Neural crest cell (in vitro differentiated cells): ENCODE data around the gene FRMD6. TPM values are rescaled to one million over a fixed set of nuclear protein-coding genes. Genes with fewer than 3 reads are reported as not detected.

Experiments
- DNase-seq: peaks from one replicate; pipeline ENCODE4 v3.0.0; 2021; ENCODE audit warnings: low read depth, mixed read lengths, low spot score
- H3K27ac Mint-ChIP-seq: one replicate; pipeline ENCODE4 v1.8.0; 2021; ENCODE audit warnings: mild to moderate bottlenecking, mixed read lengths; ENCODE audit not compliant: unreplicated experiment
- H3K27me3 Mint-ChIP-seq: 2 replicates; pipeline ENCODE4 v1.8.0; 2021; ENCODE audit warnings: low read depth, mild to moderate bottlenecking, mixed read lengths
- H3K36me3 Mint-ChIP-seq: 2 replicates; pipeline ENCODE4 v1.8.0; 2021; ENCODE audit warnings: low read depth, mild to moderate bottlenecking, mixed read lengths
- H3K4me1 Mint-ChIP-seq: 2 replicates; pipeline ENCODE4 v1.8.0; 2021; ENCODE audit warnings: mixed read lengths
- H3K4me3 Mint-ChIP-seq: one replicate; pipeline ENCODE4 v1.8.0; 2021; ENCODE audit warnings: mild to moderate bottlenecking, mixed read lengths
- H3K9me3 Mint-ChIP-seq: 2 replicates; pipeline ENCODE4 v1.8.0; 2021; ENCODE audit warnings: mixed read lengths
- CTCF ChIP-seq: fragments of 200-600 bp; sonication (generic); conservative IDR thresholded peaks from 2 replicates; pipeline ENCODE4 v1.5.0; 2021; ENCODE audit warnings: antibody characterized with exemption, mild to moderate bottlenecking
- total RNA-seq: library from RNA; stranded (reverse); gene quantifications from 2 replicates; pipeline ENCODE4 v1.2.1, GENCODE V29; 2021

The FRMD6 gene
- total RNA-seq, 1 donor from 2014 or later = 38.0 TPM

DNA sequence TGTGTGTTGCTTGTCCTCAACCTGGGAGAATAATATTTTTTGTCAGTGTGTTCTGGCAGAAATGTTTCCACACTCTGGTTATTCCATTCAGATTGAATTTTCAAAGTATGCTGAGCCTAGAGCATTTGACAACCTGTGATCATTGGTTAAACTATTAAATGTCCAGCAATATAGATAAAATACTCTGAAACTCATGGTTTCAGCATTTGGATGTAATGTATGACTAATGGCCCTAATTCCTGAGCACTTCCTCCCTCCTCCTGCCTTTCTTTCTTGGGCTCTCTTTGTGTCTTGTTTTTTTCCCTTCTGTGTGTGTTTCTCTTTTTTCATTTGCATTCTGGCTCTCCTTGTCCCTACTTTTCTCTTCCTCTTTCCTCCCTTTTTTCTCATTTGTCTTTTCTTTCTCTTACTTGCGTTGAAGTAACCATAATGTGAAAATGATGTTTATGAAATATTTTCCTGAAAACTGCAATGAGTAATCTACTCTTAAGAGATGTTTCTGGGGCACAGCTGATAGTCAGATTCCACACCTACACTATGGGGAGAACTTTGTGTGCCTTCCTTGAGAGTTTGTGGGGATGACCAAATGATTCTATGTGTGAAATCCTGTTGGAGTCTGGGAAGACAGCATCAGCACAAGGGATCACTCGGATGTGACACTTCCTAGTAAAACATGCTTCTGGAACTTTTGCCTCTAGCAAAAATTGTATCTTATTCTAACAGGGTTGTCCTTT, 74.6 kb downstream of the FRMD6 start:
- H3K36me3 Mint-ChIP-seq = peaks cover 19% of the 10 kb centered on the region
- no peaks in the 10 kb centered on the region for H3K9me3 Mint-ChIP-seq
- no peak overlapping the region for H3K4me3 Mint-ChIP-seq
- no peak for TF ChIP-seq CTCF
- DNase-seq = no peak
- peak overlapping the region; percentile 10 for H3K27ac Mint-ChIP-seq
- H3K4me1 Mint-ChIP-seq = peaks cover 9% of the 10 kb centered on the region
- no peaks in the 10 kb centered on the region for H3K27me3 Mint-ChIP-seq

- Mint-ChIP-seq H3K9me3 (no peaks in the 10 kb centered on the region), H3K4me1 (peaks cover 9% of the 10 kb centered on the region), H3K27me3 (no peaks in the 10 kb centered on the region), H3K4me3 (no peak overlapping the region), H3K27ac (no peak overlapping the region), H3K36me3 (peaks cover 18% of the 10 kb centered on the region)
- TF ChIP-seq CTCF = no peak
- no peak for DNase-seq
These were observed 75.8 kb downstream of the FRMD6 start for GRCh38 chr14:51727526-51727925.

DNA sequence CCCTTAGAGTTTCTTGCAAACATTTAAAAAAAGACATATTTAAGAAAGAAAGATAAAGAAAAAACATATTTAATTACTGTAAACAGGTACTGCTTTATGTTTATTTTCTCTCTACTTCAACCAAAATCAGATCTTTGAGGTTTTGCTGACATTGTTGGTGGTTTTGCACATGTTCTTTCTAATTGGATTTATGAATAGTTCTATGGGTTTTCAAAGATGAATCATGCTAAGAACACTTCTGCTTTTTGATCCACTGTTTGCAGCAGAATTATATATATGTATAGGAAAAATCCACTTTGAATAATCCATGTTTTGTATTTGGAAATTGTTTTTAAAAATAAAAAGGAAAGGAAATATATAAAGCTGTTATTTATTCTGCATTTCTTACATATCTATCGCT, 78.4 kb downstream of the FRMD6 start:
- DNase-seq = no peak
- no peak for TF ChIP-seq CTCF
- H3K9me3 Mint-ChIP-seq = no peaks in the 10 kb centered on the region
- no peak overlapping the region for H3K27ac Mint-ChIP-seq
- H3K27me3 Mint-ChIP-seq = no peaks in the 10 kb centered on the region
- peaks cover 16% of the 10 kb centered on the region for H3K36me3 Mint-ChIP-seq
- no peak overlapping the region for H3K4me3 Mint-ChIP-seq
- no peaks in the 10 kb centered on the region for H3K4me1 Mint-ChIP-seq

DNA sequence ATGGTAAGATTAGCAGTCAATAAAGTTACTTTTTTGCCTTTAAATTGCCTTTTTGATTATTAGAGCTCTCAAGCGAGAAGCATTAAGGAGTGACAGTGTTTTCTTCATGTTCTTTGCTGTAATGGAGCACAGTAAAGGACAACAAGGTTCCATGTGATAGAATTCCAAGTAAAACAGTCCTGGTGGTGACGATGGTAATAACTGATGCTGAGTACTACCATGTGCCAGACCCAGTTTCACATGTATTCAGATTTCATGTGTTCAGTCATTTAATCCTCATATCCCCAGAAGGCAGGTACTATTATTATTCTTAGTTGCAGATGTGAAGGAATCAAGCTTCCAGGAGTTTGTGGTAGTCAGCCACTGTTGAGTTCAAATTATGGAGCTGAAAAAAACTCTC, 79.0 kb downstream of the FRMD6 start:
- no peak for DNase-seq
- Mint-ChIP-seq H3K4me3 (no peak overlapping the region), H3K27ac (no peak overlapping the region), H3K27me3 (no peaks in the 10 kb centered on the region), H3K9me3 (no peaks in the 10 kb centered on the region), H3K36me3 (peaks cover 16% of the 10 kb centered on the region), H3K4me1 (no peaks in the 10 kb centered on the region)
- TF ChIP-seq CTCF = no peak

GRCh38 chr14:51732494-51733112, 80.9 kb downstream of the FRMD6 start:
- TF ChIP-seq CTCF = no peak
- Mint-ChIP-seq H3K4me3 (no peak overlapping the region), H3K9me3 (no peaks in the 10 kb centered on the region), H3K4me1 (peaks cover 7% of the 10 kb centered on the region), H3K27ac (no peak overlapping the region), H3K27me3 (no peaks in the 10 kb centered on the region), H3K36me3 (peaks cover 13% of the 10 kb centered on the region)
- DNase-seq = no peak
